K562 (cell line): ENCODE results near the gene DPYSL3. TPM values are rescaled to one million over a fixed set of nuclear protein-coding genes. Genes with fewer than 3 reads are reported as not detected.

Experiments
- ATAC-seq: fragments of 200-7000 bp; cut with Tn5 transposase; 3 replicates; pipeline ENCODE4 v1.9.1; 2020; ENCODE audit warnings: moderate library complexity
- BruUV-seq: library from RNA; stranded (reverse); fragments of 400-500 nt; replicated peaks from 2 replicates; lab custom pipeline; 2021; lab: Mats Ljungman, UMichigan
- CTCF ChIA-PET: fragments of 300-600 bp; formaldehyde crosslinking; extraction: SDS; loops from one replicate; lab custom pipeline; 2021; ENCODE audit warnings: low intra/inter-chr PET ratio; lab: Yijun Ruan, JAX
- POLR2A ChIA-PET: fragments of 300-600, 350-650 bp; sonication (Branson Sonifier 250); formaldehyde crosslinking; extraction: SDS; loops from one replicate; lab custom pipeline; 2021; ENCODE audit warnings: antibody characterized with exemption, inconsistent platforms; lab: Yijun Ruan, JAX
- DNase-seq, 4 experiments: peaks; one replicate each; pipeline versions ENCODE4 v3.0.0 to v3.0.0-alpha.2; 2011 to 2018; ENCODE audit warnings: low spot score in 3 of 4, mixed read lengths in 3 of 4; ENCODE audit errors: extremely low read depth in 1 of 4
- FAIRE-seq: peaks from 2 replicates; lab custom pipeline; 2011; peaks lifted over from hg19 to GRCh38; lab: Jason Lieb, UNC
- H2AFZ ChIP-seq: 2 replicates; pipeline ENCODE4 v1.6.0; 2011; ENCODE audit warnings: low read depth, low read length, control low read depth, inconsistent platforms
- H3K27ac ChIP-seq: fragments of 200-600 bp; 3 replicates; pipeline ENCODE4 v1.8.0; 2011; ENCODE audit warnings: low read depth, mild to moderate bottlenecking, control low read depth, inconsistent platforms, low read length, moderate library complexity, mixed read lengths; ENCODE audit errors: extremely low read depth
- H3K27me3 ChIP-seq, 2 experiments: fragments of 300-600 bp in 1 of 2; 2 replicates in 1 of 2; 3 replicates in 1 of 2; pipeline versions ENCODE4 v1.6.0 to v1.8.0; 2011; ENCODE audit warnings: inconsistent platforms in 2 of 2, low read length in 2 of 2, mild to moderate bottlenecking in 1 of 2, mixed read lengths in 1 of 2, moderate library complexity in 1 of 2; ENCODE audit not compliant: control insufficient read depth in 2 of 2, insufficient read depth in 2 of 2
- H3K36me3 ChIP-seq: fragments of 300-600 bp; 3 replicates; pipeline ENCODE4 v1.8.0; 2011; ENCODE audit warnings: mild to moderate bottlenecking, low read length, inconsistent platforms; ENCODE audit not compliant: control insufficient read depth, insufficient read depth
- H3K4me1 ChIP-seq, 2 experiments: fragments of 200-600 bp in 1 of 2; replicated peaks in 1 of 2; 2 replicates in 1 of 2; 3 replicates in 1 of 2; pipeline versions ENCODE4 v1.5.1 to v1.8.0; 2011; ENCODE audit warnings: inconsistent platforms in 2 of 2, low read length in 2 of 2, mild to moderate bottlenecking in 1 of 2, mixed read lengths in 1 of 2, moderate library complexity in 1 of 2; ENCODE audit not compliant: control insufficient read depth in 2 of 2, insufficient read depth in 2 of 2
- H3K4me2 ChIP-seq: 2 replicates; pipeline ENCODE4 v1.6.1; 2011; ENCODE audit warnings: low read length, control low read depth, inconsistent platforms, mixed read lengths; ENCODE audit not compliant: insufficient read depth
- H3K4me3 ChIP-seq: fragments of 200-600 bp; sonication (generic), shearing (Covaris generic); 2 replicates; pipeline ENCODE4 v1.5.1; 2016; ENCODE audit warnings: control low read depth, inconsistent platforms
- H3K79me2 ChIP-seq: fragments of 200-600 bp; 3 replicates; pipeline ENCODE4 v1.8.0; 2011; ENCODE audit warnings: low read length, inconsistent platforms; ENCODE audit not compliant: control insufficient read depth, insufficient read depth
- H3K9ac ChIP-seq, 2 experiments: 2 replicates each; pipeline versions ENCODE4 v1.6.0 to v1.6.1; 2011; ENCODE audit warnings: low read depth in 2 of 2, low read length in 2 of 2, control low read depth in 1 of 2, inconsistent platforms in 1 of 2, mild to moderate bottlenecking in 1 of 2, mixed read lengths in 1 of 2; ENCODE audit not compliant: insufficient read depth in 1 of 2
- H3K9me1 ChIP-seq: one replicate; pipeline ENCODE4 v1.6.0; 2011; ENCODE audit warnings: inconsistent platforms, mild to moderate bottlenecking, low read length, moderate library complexity; ENCODE audit not compliant: control insufficient read depth, insufficient read depth
- H3K9me3 ChIP-seq: replicated peaks from 2 replicates; pipeline ENCODE4 v1.5.1; 2011; ENCODE audit warnings: low read depth, low read length, inconsistent platforms; ENCODE audit not compliant: control insufficient read depth, insufficient read depth
- H4K20me1 ChIP-seq: replicated peaks from 2 replicates; pipeline ENCODE4 v1.6.1; 2011; ENCODE audit warnings: low read length, inconsistent platforms, mixed read lengths; ENCODE audit not compliant: control insufficient read depth, insufficient read depth
- C11orf30 ChIP-seq: fragments of 450-650 bp; IDR thresholded peaks from 2 replicates; pipeline ENCODE4 v1.6.1; 2016; ENCODE audit warnings: low read depth, mild to moderate bottlenecking
- JUND ChIP-seq, 2 experiments: IDR thresholded peaks; 2 replicates in 1 of 2; 3 replicates in 1 of 2; pipeline ENCODE4 v1.6.1; 2011; ENCODE audit warnings: borderline replicate concordance in 2 of 2, low read depth in 2 of 2, low read length in 2 of 2, improper control_type of control experiment in 1 of 2, missing biosample characterization in 1 of 2, missing genetic modification characterization in 1 of 2, missing genetic modification reagents in 1 of 2
- MAFF ChIP-seq: IDR thresholded peaks from 2 replicates; pipeline ENCODE4 v1.6.1; 2012; ENCODE audit warnings: low read length, improper control_type of control experiment
- MAFG ChIP-seq: fragments of 450-650 bp; conservative IDR thresholded peaks from 2 replicates; pipeline ENCODE4 v1.6.1; 2016; ENCODE audit warnings: missing genetic modification characterization, missing compliant biosample characterization
- MAFK ChIP-seq: IDR thresholded peaks from 2 replicates; pipeline ENCODE4 v1.6.1; 2011; ENCODE audit warnings: low read length, improper control_type of control experiment
- PRMT5 ChIP-seq: sonication (generic); formaldehyde crosslinking; IDR thresholded peaks from 2 replicates; pipeline ENCODE4 v1.5.0; 2020; ENCODE audit warnings: missing genetic modification reagents
- ZNF316 ChIP-seq: fragments of 450-650 bp; IDR thresholded peaks from 2 replicates; pipeline ENCODE4 v1.6.1; 2016
- WGBS: fragments of 100-300 bp; shearing (Covaris generic); methylation state at CpG from one replicate; pipeline ENCODE4 v1.1.6; 2016; ENCODE audit warnings: low coverage, mixed read lengths; ENCODE audit not compliant: insufficient coverage; ENCODE audit errors: missing lambda C conversion rate; 5-methylcytosine and 5-hydroxymethylcytosine counted together
- in situ Hi-C: fragments of 300-500 bp; cut with MboI; formaldehyde crosslinking; loops from 4 replicates; pipeline ENCODE4 v1.15.0; 2018; ENCODE audit warnings: inconsistent platforms, mixed read lengths
- intact Hi-C: fragments of 100-400 bp; cut with micrococcal nuclease; formaldehyde crosslinking; loops from 2 replicates; pipeline ENCODE4 v1.14.2; 2022
- polyA plus RNA-seq, 8 experiments: library from polyadenylated mRNA; depleted of rRNA in 4 of 8; stranded (reverse) in 5 of 8; unstranded in 3 of 8; fragments of >200 nt; fragmentation: Nextera tagmentation in 2 of 8; fragmentation: Illumina TruSeq in 1 of 8; extraction: Ambion mirVana in 2 of 8; extraction: Trizol in 1 of 8; gene quantifications; 2 replicates each; pipeline versions ENCODE4 v1.2.1 to v1.2.3, GENCODE V29; 2011 to 2014; ENCODE audit warnings: inconsistent platforms in 1 of 8, missing spikeins in 1 of 8
- total RNA-seq, 7 experiments: library from RNA; depleted of rRNA in 6 of 7; stranded (reverse); fragments of >200 nt in 6 of 7; fragmentation: Illumina TruSeq in 2 of 7; extraction: Trizol in 2 of 7; gene quantifications; 2 replicates each; pipeline versions ENCODE4 v1.2.1 to v1.2.3, GENCODE V29; 2011 to 2021; ENCODE audit warnings: low replicate concordance in 1 of 7
- TF ChIP-seq, protein P1 (sequence below): fragments of 450-650 bp; IDR thresholded peaks from 2 replicates; pipeline ENCODE4 v1.6.1; 2016; ENCODE audit warnings: antibody characterized with exemption
- TF ChIP-seq, protein P2 (sequence below): fragments of 450-650 bp; formaldehyde crosslinking; IDR thresholded peaks from 2 replicates; pipeline ENCODE4 v1.4.0; 2022; ENCODE audit warnings: missing genetic modification characterization

Gene DPYSL3
- total and polyA plus RNA-seq, 9 of the 15 experiments (the other 6 are each of a cell fraction or from before 2014, with no cell fraction given), result 0.07 to 0.55 TPM; not detected in 7

DNA sequence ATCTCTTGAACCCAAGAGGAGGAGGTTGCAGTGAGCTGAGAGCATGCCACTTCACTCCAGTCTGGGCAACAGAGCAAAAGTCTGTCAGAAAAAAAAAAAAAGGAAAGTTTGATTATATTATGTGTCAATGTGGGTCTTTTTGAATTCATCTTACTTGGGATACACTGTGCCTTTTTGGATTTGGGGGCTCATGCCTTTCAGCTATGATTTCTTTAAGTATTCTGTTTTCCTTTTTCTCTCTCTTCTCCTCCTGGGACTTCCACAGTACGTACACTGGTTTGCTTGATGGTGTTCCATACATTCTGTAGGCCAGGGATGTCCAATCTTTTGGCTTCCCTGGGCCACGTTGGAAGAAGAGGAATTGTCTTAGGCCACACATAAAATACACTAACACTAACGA lies 128.3 kb downstream of the DPYSL3 start:
- H4K20me1 ChIP-seq, result no peaks in the 10 kb centered on the region
- H3K36me3 ChIP-seq, result no peaks in the 10 kb centered on the region
- no peak overlapping the region for H3K4me2 ChIP-seq
- H3K27ac ChIP-seq, result no peak overlapping the region
- H3K4me3 ChIP-seq, result no peak overlapping the region
- DNase-seq (no peak), FAIRE-seq (no peak), ATAC-seq (no peak)
- ChIA-PET CTCF (no interaction called here), POLR2A (no interaction called here)
- no peaks in the 10 kb centered on the region for H3K27me3 ChIP-seq
- BruUV-seq, result no TSS peak
- H3K4me1 ChIP-seq, result no peaks in the 10 kb centered on the region
- in situ Hi-C loops (no loop called here), intact Hi-C loops (no loop called here)
- no peaks in the 10 kb centered on the region for H3K9me1 ChIP-seq
- TF ChIP-seq JUND (IDR thresholded peaks at IDR 0.05; ENCODE audit: borderline replicate concordance, low read depth, low read length) (no peak), JUND (tag; IDR thresholded peaks at IDR 0.05; ENCODE audit: borderline replicate concordance, low read depth, low read length) (no peak)
- TF ChIP-seq, protein P1, sequence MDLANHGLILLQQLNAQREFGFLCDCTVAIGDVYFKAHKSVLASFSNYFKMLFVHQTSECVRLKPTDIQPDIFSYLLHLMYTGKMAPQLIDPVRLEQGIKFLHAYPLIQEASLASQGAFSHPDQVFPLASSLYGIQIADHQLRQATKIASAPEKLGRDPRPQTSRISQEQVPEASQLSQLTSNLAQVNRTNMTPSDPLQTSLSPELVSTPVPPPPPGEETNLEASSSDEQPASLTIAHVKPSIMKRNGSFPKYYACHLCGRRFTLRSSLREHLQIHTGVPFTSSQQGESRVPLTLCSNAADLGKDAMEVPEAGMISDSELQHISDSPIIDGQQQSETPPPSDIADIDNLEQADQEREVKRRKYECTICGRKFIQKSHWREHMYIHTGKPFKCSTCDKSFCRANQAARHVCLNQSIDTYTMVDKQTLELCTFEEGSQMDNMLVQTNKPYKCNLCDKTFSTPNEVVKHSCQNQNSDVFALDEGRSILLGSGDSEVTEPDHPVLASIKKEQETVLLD, result no peak
- TF ChIP-seq, all 486 proteins: peak for 0
- H3K79me2 ChIP-seq, result no peaks in the 10 kb centered on the region
- no peak overlapping the region for H3K9ac ChIP-seq
- 0% methylated on average over 3 of the region's 3 CpGs for WGBS
- no peaks in the 10 kb centered on the region for H3K9me3 ChIP-seq
- no peak overlapping the region for H2AFZ ChIP-seq

DNA sequence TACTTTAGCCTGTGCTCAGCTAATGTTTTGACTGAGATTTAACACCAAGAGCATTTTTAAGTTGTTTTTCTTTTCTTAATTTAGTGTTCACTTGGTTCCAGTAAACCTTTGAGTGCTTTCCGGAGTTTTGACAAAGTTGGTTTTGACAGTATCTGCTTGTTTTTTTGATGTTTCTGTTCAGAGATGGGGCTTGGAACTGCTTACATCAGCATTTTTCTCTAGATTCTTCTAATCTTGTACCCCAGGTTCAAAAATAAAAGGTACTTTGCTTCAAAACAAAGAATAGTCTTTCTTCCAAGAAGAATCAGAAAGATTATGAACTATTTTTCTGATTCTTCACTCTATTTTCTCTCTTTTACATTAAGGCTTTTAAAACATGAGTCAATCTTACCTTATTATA lies 132.2 kb downstream of the DPYSL3 start:
- TF ChIP-seq C11orf30 (peak; percentile 42; the same call in 1 of the 2 replicates), ZNF316 (peak; percentile 73), MAFK (peak; percentile 87), MAFG (tag) (0 out of 2 replicates have a peak, but pooled peaks have one; percentile 40), MAFF (peak; percentile 83), PRMT5 (no peak)
- TF ChIP-seq, protein P2, sequence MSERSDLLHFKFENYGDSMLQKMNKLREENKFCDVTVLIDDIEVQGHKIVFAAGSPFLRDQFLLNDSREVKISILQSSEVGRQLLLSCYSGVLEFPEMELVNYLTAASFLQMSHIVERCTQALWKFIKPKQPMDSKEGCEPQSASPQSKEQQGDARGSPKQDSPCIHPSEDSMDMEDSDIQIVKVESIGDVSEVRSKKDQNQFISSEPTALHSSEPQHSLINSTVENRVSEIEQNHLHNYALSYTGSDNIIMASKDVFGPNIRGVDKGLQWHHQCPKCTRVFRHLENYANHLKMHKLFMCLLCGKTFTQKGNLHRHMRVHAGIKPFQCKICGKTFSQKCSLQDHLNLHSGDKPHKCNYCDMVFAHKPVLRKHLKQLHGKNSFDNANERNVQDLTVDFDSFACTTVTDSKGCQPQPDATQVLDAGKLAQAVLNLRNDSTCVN, result no peak
- no peaks in the 10 kb centered on the region for H4K20me1 ChIP-seq
- WGBS, result 0% methylated on average over 1 of the region's 1 CpG
- no peak overlapping the region for H3K9ac ChIP-seq
- H3K27ac ChIP-seq, result no peak overlapping the region
- no TSS peak for BruUV-seq
- no peaks in the 10 kb centered on the region for H3K36me3 ChIP-seq
- H3K9me3 ChIP-seq, result no peaks in the 10 kb centered on the region
- FAIRE-seq (no peak), ATAC-seq (no peak), DNase-seq (no peak)
- intact Hi-C loops (no loop called here), in situ Hi-C loops (no loop called here)
- no peak overlapping the region for H3K4me3 ChIP-seq
- ChIA-PET POLR2A (no interaction called here), CTCF (interaction anchor here (0.5 kb wide), 1 partner anchor 422 kb away, joined by 3 read pairs; no protein-coding TSS in a partner anchor)
- H2AFZ ChIP-seq, result no peak overlapping the region
- H3K4me2 ChIP-seq, result no peak overlapping the region
- no peaks in the 10 kb centered on the region for H3K79me2 ChIP-seq
- no peaks in the 10 kb centered on the region for H3K27me3 ChIP-seq
- H3K9me1 ChIP-seq, result no peaks in the 10 kb centered on the region
- no peaks in the 10 kb centered on the region for H3K4me1 ChIP-seq
